ENCODE measurements around the gene RBM26. TPM values are rescaled to one million over a fixed set of nuclear protein-coding genes. Genes with fewer than 3 reads are reported as not detected.

Gene RBM26, protein sequence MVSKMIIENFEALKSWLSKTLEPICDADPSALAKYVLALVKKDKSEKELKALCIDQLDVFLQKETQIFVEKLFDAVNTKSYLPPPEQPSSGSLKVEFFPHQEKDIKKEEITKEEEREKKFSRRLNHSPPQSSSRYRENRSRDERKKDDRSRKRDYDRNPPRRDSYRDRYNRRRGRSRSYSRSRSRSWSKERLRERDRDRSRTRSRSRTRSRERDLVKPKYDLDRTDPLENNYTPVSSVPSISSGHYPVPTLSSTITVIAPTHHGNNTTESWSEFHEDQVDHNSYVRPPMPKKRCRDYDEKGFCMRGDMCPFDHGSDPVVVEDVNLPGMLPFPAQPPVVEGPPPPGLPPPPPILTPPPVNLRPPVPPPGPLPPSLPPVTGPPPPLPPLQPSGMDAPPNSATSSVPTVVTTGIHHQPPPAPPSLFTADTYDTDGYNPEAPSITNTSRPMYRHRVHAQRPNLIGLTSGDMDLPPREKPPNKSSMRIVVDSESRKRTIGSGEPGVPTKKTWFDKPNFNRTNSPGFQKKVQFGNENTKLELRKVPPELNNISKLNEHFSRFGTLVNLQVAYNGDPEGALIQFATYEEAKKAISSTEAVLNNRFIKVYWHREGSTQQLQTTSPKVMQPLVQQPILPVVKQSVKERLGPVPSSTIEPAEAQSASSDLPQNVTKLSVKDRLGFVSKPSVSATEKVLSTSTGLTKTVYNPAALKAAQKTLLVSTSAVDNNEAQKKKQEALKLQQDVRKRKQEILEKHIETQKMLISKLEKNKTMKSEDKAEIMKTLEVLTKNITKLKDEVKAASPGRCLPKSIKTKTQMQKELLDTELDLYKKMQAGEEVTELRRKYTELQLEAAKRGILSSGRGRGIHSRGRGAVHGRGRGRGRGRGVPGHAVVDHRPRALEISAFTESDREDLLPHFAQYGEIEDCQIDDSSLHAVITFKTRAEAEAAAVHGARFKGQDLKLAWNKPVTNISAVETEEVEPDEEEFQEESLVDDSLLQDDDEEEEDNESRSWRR
- total RNA-seq: 15.9 and 20.3 TPM in 2 replicates
- polyA plus RNA-seq: 19.9 and 23.4 TPM in 2 replicates
- 15.0 and 17.6 TPM in 2 replicates for polyA plus RNA-seq (2012)
- 2.8 and 5.4 TPM in 2 replicates for polyA minus RNA-seq (ENCODE audit: low replicate concordance)

DNA sequence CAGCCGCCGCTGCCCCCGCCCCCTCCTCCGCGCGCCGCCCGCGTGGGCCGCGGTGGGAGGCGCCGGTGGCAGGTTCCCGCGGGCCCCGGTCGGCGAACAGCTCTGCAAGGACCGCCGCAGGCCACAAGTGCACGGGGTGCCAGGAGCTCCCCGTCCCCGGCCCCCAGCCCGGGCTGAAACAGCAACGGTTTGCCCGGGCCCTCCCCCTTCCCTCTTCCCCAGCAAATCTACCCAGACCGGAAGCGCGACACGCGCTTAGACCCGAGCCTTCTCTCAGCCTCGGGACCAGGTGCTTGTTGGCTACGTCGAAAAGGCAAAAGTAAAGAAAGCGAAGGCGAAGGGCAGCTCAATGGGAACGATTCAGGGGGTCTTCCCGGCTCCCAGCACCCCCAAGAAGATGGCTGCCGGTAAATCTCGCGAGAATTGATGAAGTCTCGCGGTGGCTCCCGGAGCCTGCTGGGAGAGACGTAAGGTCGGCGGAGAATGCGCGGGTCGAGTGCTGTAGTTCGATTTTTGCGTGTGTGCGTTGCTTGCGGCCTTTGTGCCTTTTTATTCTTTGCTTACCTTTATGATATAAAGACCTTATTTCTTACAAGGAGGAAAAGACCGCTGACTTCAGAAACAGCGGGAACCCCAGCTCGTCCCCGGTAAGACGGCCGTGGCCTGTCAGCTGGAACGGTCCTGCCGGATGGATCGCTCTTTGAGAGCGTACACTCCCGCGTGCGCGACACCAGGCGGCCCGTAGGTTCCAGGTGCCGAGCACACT is at the start of gene RBM26:
Gene RBM26 (minus strand): TSS at position 425 of the 766 bp plus-strand sequence. CDS start 481 bp downstream, outside the sequence.
- H3K4me1 ChIP-seq (ENCODE audit: control insufficient read depth, extremely low read depth, insufficient read depth, low read length): no peaks in the 10 kb centered on the region
- DNase-seq (ENCODE audit: low read depth in 2 of 2): peak; percentile 90 to 96
- H4K20me1 ChIP-seq (ENCODE audit: control insufficient read depth, extremely low read depth, insufficient read depth, low read length): no peaks in the 10 kb centered on the region
- peak within 1 kb of the TSS; percentile 97 for H3K9ac ChIP-seq (ENCODE audit: insufficient read depth, low read length)
- H3K36me3 ChIP-seq (ENCODE audit: control insufficient read depth, insufficient read depth, low read length): no peaks in the 10 kb centered on the region
- peak within 1 kb of the TSS; percentile 95 for H3K27ac ChIP-seq (ENCODE audit: insufficient read depth, low read length)
- H3K4me2 ChIP-seq (ENCODE audit: extremely low read depth, insufficient read depth, low read length): peak within 1 kb of the TSS; percentile 97
- peak within 1 kb of the TSS; percentile 58 to 97 (median 83) for H3K4me3 ChIP-seq (replicated peaks in 1 of 4; ENCODE audit: control extremely low read depth in 1 of 4, insufficient read depth in 1 of 4, low read depth in 3 of 4, low read length in 4 of 4)
- H3K79me2 ChIP-seq (ENCODE audit: control insufficient read depth, insufficient read depth, low read length): peaks cover 48% of the 10 kb centered on the region
- no peaks in the 10 kb centered on the region for H3K9me3 ChIP-seq (ENCODE audit: control insufficient read depth, insufficient read depth, low read depth, low read length)
- no peaks in the 10 kb centered on the region for H3K27me3 ChIP-seq (ENCODE audit: control insufficient read depth, insufficient read depth, low read length)
- H2AFZ ChIP-seq (ENCODE audit: low read length): peak within 1 kb of the TSS; percentile 99
- TF ChIP-seq EZH2 (IDR thresholded peaks at IDR 0.05; ENCODE audit: low read length, missing control alignments): no peak
- TF ChIP-seq, protein P1, sequence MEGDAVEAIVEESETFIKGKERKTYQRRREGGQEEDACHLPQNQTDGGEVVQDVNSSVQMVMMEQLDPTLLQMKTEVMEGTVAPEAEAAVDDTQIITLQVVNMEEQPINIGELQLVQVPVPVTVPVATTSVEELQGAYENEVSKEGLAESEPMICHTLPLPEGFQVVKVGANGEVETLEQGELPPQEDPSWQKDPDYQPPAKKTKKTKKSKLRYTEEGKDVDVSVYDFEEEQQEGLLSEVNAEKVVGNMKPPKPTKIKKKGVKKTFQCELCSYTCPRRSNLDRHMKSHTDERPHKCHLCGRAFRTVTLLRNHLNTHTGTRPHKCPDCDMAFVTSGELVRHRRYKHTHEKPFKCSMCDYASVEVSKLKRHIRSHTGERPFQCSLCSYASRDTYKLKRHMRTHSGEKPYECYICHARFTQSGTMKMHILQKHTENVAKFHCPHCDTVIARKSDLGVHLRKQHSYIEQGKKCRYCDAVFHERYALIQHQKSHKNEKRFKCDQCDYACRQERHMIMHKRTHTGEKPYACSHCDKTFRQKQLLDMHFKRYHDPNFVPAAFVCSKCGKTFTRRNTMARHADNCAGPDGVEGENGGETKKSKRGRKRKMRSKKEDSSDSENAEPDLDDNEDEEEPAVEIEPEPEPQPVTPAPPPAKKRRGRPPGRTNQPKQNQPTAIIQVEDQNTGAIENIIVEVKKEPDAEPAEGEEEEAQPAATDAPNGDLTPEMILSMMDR (conservative IDR thresholded peaks at IDR 0.05 in 1 of 2, IDR thresholded peaks at IDR 0.05 in 1 of 2; ENCODE audit: low read depth in 1 of 2, low read length in 2 of 2): peak in 1 of 2 donors; percentile 25

DNA sequence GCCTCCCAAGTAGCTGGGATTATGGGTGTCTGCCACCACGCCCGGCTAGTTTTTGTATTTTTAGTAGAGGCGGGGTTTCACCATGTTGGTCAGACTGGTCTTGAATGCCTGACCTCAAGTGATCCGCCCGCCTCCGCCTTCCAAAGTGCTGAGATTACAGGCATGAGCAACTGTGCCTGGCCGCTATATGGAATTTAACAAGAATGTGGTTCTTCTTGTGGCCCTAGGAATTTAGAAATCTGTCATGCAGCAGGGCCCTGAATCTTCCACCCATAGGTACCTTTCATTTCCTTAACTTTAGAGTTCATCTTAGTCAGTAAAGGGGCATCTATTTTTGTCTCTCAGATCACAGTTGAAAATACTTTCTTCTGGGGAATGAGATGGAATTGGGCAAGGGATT is 49.3 kb upstream of the RBM26 start:
- Histone ChIP-seq H3K4me2 (ENCODE audit: extremely low read depth, insufficient read depth, low read length) (no peak overlapping the region), H3K4me1 (ENCODE audit: control insufficient read depth, extremely low read depth, insufficient read depth, low read length) (peaks cover 8% of the 10 kb centered on the region), H2AFZ (ENCODE audit: low read length) (no peak overlapping the region), H3K79me2 (ENCODE audit: control insufficient read depth, insufficient read depth, low read length) (no peaks in the 10 kb centered on the region), H3K9ac (ENCODE audit: insufficient read depth, low read length) (no peak overlapping the region), H3K36me3 (ENCODE audit: control insufficient read depth, insufficient read depth, low read length) (no peaks in the 10 kb centered on the region), H3K27me3 (ENCODE audit: control insufficient read depth, insufficient read depth, low read length) (no peaks in the 10 kb centered on the region), H3K9me3 (ENCODE audit: control insufficient read depth, insufficient read depth, low read depth, low read length) (no peaks in the 10 kb centered on the region), H3K27ac (ENCODE audit: insufficient read depth, low read length) (no peak overlapping the region), H3K4me3 (replicated peaks in 1 of 4; ENCODE audit: control extremely low read depth in 1 of 4, insufficient read depth in 1 of 4, low read depth in 3 of 4, low read length in 4 of 4) (no peak overlapping the region), H4K20me1 (ENCODE audit: control insufficient read depth, extremely low read depth, insufficient read depth, low read length) (no peaks in the 10 kb centered on the region)
- DNase-seq (ENCODE audit: low read depth in 2 of 2): peak in 1 of 2 donors; percentile 88
- TF ChIP-seq, protein P1 (conservative IDR thresholded peaks at IDR 0.05 in 1 of 2, IDR thresholded peaks at IDR 0.05 in 1 of 2; ENCODE audit: low read depth in 1 of 2, low read length in 2 of 2): no peak
- no peak for TF ChIP-seq EZH2 (IDR thresholded peaks at IDR 0.05; ENCODE audit: low read length, missing control alignments)

Data from fibroblast of lung (primary cell).